HCT116 (cell line): ENCODE results near the gene FRRS1L.

ENCODE experiments used
- CTCF ChIP-seq, 3 experiments: fragments of 200-600 bp in 1 of 3; sonication (generic) in 1 of 3; IDR thresholded peaks in 2 of 3; conservative IDR thresholded peaks in 1 of 3; 2 replicates each; pipeline ENCODE4 v1.5.1; 2012 to 2017; ENCODE audit warnings: low read depth in 2 of 3, low read length in 2 of 3, antibody characterized with exemption in 1 of 3, borderline replicate concordance in 1 of 3, control low read depth in 1 of 3, mild to moderate bottlenecking in 1 of 3, mixed read lengths in 1 of 3, mixed run types in 1 of 3, moderate library complexity in 1 of 3; ENCODE audit not compliant: insufficient read depth in 1 of 3
- RAD21 ChIP-seq: IDR thresholded peaks from 2 replicates; pipeline ENCODE4 v1.6.1; 2012; ENCODE audit warnings: low read depth, mild to moderate bottlenecking
- TF ChIP-seq, protein P1 (sequence below): IDR thresholded peaks from 2 replicates; pipeline ENCODE4 v1.6.1; 2012

DNA sequence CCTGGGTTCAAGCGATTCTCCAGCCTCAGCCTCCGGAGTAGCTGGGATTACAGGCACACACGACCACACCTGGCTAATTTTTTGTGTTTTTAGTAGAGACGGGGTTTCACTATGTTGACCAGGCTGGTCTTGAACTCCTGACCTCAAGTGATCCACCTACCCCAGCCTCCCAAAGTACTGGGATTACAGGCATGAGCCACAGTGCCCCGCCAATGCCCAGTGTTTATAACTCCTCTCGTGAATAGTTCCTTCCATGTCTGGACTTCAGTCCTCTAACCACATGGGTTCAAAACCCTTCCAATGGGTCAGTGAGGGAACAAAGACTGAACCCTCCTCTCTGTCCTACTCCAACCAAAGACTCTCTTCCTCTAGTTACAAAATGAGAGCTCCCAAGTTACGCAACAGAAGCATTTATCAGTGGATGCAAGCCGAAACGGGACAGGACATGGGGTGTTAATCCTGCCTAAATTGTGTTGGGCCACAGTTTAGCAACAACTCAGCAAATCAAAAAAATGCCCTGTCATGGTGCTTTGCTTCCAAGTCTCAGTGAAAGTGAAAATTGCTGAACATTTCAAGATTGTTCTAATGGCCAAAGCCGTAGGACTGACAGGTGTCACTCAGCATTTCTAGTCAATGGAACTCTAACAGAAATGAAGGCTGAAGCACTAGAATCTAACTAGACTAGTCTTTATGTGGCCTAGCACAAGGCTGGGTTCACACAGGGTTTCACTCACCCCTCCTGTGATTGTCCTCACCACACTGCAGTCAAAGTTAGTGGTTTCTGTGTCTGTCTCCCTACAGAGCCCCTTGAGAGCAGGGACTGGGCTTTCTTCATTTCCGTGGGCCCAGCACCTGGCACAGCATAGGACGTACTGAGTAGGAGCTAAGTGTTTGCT is 44.1 kb downstream of the FRRS1L start:
- TF ChIP-seq, protein P1, sequence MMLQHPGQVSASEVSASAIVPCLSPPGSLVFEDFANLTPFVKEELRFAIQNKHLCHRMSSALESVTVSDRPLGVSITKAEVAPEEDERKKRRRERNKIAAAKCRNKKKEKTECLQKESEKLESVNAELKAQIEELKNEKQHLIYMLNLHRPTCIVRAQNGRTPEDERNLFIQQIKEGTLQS: no peak
- TF ChIP-seq CTCF (IDR thresholded peaks at IDR 0.05 in 2 of 3, conservative IDR thresholded peaks at IDR 0.05 in 1 of 3; ENCODE audit: borderline replicate concordance in 1 of 3, insufficient read depth in 1 of 3, low read depth in 2 of 3, low read length in 2 of 3) (no peak), RAD21 (no peak)
